Mesothelial cell of epicardium (in vitro differentiated cells): ENCODE measurements around the gene UST. TPM values are rescaled to one million over a fixed set of nuclear protein-coding genes. Genes with fewer than 3 reads are reported as not detected.
"Not testable (repeated sequence)": the region's sequence is repeated elsewhere in the genome, so short reads cannot be mapped to it uniquely, and the experiment has no call there.

ENCODE experiments used
- DNase-seq, 2 experiments: peaks; one replicate each; pipeline ENCODE4 v3.0.0; 2021; ENCODE audit warnings: low spot score in 2 of 2; ENCODE audit not compliant: unreplicated experiment in 2 of 2
- H3K27ac Mint-ChIP-seq: 2 replicates; pipeline ENCODE4 v1.8.0; 2021; ENCODE audit warnings: mixed read lengths
- H3K27me3 Mint-ChIP-seq: 2 replicates; pipeline ENCODE4 v1.8.0; 2021; ENCODE audit warnings: low read depth, mixed read lengths
- H3K36me3 Mint-ChIP-seq: 2 replicates; pipeline ENCODE4 v1.8.0; 2021; ENCODE audit warnings: mixed read lengths
- H3K4me1 Mint-ChIP-seq: 2 replicates; pipeline ENCODE4 v1.8.0; 2021; ENCODE audit warnings: mixed read lengths
- H3K4me3 Mint-ChIP-seq: 2 replicates; pipeline ENCODE4 v1.8.0; 2021; ENCODE audit warnings: mild to moderate bottlenecking, moderate library complexity, mixed read lengths
- H3K9me3 Mint-ChIP-seq: 2 replicates; pipeline ENCODE4 v1.8.0; 2021; ENCODE audit warnings: mixed read lengths
- CTCF ChIP-seq: fragments of 200-600 bp; sonication (generic); IDR thresholded peaks from one replicate; pipeline ENCODE4 v1.5.0; 2021; ENCODE audit warnings: antibody characterized with exemption; ENCODE audit not compliant: unreplicated experiment
- total RNA-seq: library from RNA; stranded (reverse); gene quantifications from 3 replicates; pipeline ENCODE4 v1.2.1, GENCODE V29; 2021

UST gene
- total RNA-seq, 1 donor from 2014 or later = 6.6 TPM

GRCh38 chr6:149001422-149001821 is 254.6 kb downstream of the UST start:
- peaks cover 11% of the 10 kb centered on the region for H3K4me1 Mint-ChIP-seq
- no peaks in the 10 kb centered on the region for H3K27me3 Mint-ChIP-seq
- peaks cover 22% of the 10 kb centered on the region for H3K36me3 Mint-ChIP-seq
- H3K9me3 Mint-ChIP-seq = peaks cover 33% of the 10 kb centered on the region
- H3K4me3 Mint-ChIP-seq = no peak overlapping the region
- no peak for DNase-seq
- TF ChIP-seq CTCF = no peak
- no peak overlapping the region for H3K27ac Mint-ChIP-seq

- no peak for TF ChIP-seq CTCF
- H3K36me3 Mint-ChIP-seq = peaks cover 26% of the 10 kb centered on the region
- H3K4me3 Mint-ChIP-seq = no peak overlapping the region
- DNase-seq = no peak
- H3K27ac Mint-ChIP-seq = no peak overlapping the region
- H3K4me1 Mint-ChIP-seq = no peaks in the 10 kb centered on the region
- peaks cover 37% of the 10 kb centered on the region for H3K9me3 Mint-ChIP-seq
- no peaks in the 10 kb centered on the region for H3K27me3 Mint-ChIP-seq
These were observed 256.7 kb downstream of the UST start for GRCh38 chr6:149003560-149003959.

GRCh38 chr6:149004664-149005063 is 257.8 kb downstream of the UST start:
- no peak for TF ChIP-seq CTCF
- no peaks in the 10 kb centered on the region for H3K4me1 Mint-ChIP-seq
- H3K9me3 Mint-ChIP-seq = peaks cover 42% of the 10 kb centered on the region
- no peaks in the 10 kb centered on the region for H3K27me3 Mint-ChIP-seq
- H3K4me3 Mint-ChIP-seq = no peak overlapping the region
- no peak for DNase-seq
- peaks cover 26% of the 10 kb centered on the region for H3K36me3 Mint-ChIP-seq
- H3K27ac Mint-ChIP-seq = no peak overlapping the region

- H3K4me3 Mint-ChIP-seq, DNase-seq, H3K27ac Mint-ChIP-seq, H3K27me3 Mint-ChIP-seq, H3K4me1 Mint-ChIP-seq: not testable (repeated sequence)
- Mint-ChIP-seq H3K9me3 (peaks cover 29% of the 10 kb centered on the region), H3K36me3 (peaks cover 18% of the 10 kb centered on the region)
These were observed 259.4 kb downstream of the UST start for GRCh38 chr6:149006236-149006635.

GRCh38 chr6:149006671-149007070 is 259.8 kb downstream of the UST start:
- peaks cover 15% of the 10 kb centered on the region for H3K36me3 Mint-ChIP-seq
- H3K9me3 Mint-ChIP-seq = peaks cover 25% of the 10 kb centered on the region
- no peaks in the 10 kb centered on the region for H3K27me3 Mint-ChIP-seq
- no peak overlapping the region for H3K4me3 Mint-ChIP-seq
- DNase-seq = no peak
- no peak for TF ChIP-seq CTCF
- H3K4me1 Mint-ChIP-seq = no peaks in the 10 kb centered on the region
- H3K27ac Mint-ChIP-seq = no peak overlapping the region

- TF ChIP-seq CTCF = no peak
- Mint-ChIP-seq H3K4me3 (no peak overlapping the region), H3K9me3 (peaks cover 21% of the 10 kb centered on the region), H3K4me1 (peaks cover 10% of the 10 kb centered on the region), H3K36me3 (peaks cover 13% of the 10 kb centered on the region), H3K27me3 (no peaks in the 10 kb centered on the region), H3K27ac (no peak overlapping the region)
- DNase-seq = no peak
These were observed 261.0 kb downstream of the UST start for GRCh38 chr6:149007846-149008245.
